ENCODE results near the gene SNCB.

SNCB gene

DNA sequence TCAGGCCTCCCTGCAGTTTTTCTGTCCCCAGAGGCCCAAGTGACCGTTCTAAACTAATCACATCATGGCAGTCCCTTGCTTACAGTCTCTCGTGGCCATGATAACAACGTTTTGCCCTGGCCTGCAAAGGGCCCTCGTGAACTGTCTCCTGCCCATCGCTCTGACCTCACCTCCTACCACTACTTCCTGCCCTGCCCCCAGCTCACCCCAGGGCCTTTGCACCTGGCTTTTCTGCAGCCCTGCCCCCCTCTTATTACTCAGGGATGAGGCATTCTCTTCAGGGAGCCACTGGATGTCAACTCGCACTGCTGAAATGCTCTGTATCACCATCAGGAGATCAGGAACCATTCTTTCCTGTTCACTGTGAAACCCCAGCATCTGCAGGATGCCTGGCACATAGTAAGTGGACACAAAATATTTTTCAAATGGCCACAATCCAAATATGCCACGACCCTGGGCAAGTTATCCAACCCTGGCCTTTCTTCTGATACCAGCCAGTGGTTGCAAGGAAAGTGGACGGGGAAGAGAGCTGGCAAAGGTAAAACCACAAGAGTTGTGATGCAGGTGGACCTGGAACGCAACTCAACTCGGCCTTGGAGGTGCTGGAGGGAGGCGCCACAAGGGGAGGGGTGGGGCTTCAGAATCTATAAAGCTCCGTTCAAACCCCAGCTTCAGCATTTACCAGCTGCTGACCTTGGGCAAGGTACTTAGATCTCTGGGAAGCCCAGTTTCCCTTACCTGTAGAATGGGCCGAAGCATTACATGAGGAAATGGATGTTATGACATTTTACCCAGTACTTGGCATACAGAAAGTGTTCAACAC is 1.7 kb downstream of the SNCB start:
- FAIRE-seq (no peak), DNase-seq (ENCODE audit: extremely low spot score, insufficient read length, low read depth) (no peak)

DNA sequence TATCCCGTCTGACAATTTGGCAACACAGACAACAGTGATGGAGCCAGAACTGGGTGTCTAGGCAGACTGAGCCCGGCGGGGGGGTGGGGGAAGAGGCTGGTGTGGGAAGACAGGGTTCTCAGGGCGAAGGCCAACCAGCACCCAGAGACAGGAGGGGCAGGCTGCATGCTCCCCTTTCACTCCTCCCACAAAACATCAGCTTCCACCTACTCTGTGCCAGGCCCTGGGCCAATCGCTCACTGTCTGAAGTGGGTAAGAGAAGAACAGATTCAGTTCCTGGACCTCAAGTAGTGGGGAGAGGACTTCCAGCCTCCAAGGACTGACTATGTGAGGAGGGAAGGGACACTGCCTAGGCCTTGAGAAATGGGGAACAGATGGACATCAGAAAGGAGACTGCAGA is 2.8 kb downstream of the SNCB start:
- DNase-seq (ENCODE audit: extremely low spot score, insufficient read length, low read depth) (no peak), FAIRE-seq (no peak)

DNA sequence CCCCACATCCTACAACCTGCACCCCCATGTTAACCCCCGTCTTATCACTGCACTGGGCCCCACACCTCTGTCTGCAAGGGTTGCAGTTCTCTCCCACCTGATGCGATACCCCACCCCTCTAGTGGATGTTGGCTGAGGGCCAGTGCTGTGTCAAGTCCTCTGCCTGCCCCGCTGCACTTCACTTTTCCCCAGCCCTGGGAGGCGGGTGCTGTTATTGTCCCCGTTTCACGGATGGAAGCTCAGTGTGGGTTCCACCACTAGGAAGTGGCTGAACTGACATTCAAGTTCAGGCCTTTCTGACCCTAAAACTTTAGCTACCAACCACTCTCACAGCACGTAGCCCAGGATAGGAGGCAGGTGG is 3.5 kb downstream of the SNCB start:
- DNase-seq (ENCODE audit: extremely low spot score, insufficient read length, low read depth) (no peak), FAIRE-seq (no peak)

DNA sequence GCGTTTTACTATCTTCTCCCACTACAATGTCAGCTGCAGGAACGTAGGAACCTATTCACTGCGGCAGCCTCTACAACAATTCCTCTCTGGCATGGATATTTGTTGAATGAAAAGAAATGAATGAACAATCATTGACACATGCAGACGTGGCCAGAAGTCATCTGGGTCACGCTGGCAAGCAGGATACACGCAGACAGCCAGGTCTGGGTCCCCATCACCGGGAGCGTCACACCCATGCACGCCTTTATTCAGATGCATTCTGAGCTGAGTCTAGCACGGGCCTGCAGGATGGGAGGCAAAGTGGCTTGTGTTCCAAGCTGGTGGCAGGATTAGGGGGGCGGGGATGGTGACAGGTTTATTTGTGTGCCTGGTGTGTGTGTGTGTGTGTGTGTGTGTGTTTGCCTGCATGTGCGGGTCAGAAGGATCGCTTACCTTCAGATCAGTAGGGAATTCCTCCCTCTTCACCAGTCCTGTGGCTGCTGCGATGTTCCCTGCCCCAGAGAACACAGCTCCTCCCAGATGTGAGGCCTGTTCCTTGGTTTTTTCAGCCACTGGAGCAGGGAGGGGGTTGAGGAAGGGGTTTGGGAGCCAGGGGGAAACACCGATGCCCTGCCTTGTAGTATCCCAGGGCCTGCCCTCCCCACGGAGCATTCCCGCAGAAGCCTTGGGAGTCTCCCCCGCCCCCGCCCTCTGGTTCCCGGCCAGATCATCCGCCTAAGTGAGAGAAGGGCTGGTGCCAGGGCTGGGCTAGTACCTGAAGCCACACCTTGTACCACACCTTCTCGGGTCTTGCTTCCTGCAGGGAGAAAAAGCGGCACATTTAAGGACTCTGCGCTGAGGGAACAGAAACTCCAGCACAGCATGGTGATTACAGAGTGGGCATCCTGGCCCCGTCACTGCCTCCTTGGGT is 4.1 kb downstream of the SNCB start:
- no peak for DNase-seq (ENCODE audit: extremely low spot score, insufficient read length, low read depth)
- FAIRE-seq: no peak

DNA sequence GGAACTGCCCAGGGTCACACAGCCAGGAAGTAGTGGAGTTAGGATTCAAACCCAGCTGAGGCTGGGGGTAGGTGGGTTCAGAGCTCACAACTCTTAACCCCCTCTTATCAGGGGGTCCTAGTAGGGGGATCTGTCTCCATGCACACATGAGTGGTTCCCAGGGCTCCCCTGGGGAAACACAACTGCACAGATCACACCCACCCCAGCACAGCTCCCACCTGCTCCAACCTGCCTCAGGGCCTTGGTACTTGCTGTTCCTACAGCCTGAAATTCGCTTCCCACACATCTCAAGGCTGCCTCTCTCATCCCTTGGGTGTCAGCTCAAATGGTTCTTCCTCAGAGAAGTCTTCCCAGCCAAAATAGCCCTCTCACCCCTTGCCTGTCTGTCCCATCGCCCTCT is 4.8 kb downstream of the SNCB start:
- DNase-seq (ENCODE audit: extremely low spot score, insufficient read length, low read depth): no peak
- FAIRE-seq: no peak

DNA sequence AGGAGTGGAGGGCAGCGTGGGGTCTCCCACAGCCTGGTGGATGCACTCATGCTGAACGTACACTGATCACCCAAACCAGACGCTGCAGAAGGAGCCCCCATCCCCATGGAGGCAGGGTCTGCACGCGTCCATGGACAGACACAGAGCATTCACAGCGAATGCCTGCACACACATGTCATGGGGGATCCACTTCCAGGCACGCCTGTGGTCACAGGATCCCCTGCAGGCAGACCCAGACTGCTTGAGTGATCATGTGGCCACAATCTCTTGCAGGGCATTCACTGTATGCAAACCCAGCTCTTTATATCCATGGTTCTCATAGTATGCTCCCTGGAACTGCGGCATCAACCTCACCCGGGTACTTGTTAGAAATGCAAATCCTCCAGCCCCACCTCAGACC is 5.4 kb downstream of the SNCB start:
- DNase-seq (ENCODE audit: extremely low spot score, insufficient read length, low read depth): no peak
- FAIRE-seq: no peak

DNA sequence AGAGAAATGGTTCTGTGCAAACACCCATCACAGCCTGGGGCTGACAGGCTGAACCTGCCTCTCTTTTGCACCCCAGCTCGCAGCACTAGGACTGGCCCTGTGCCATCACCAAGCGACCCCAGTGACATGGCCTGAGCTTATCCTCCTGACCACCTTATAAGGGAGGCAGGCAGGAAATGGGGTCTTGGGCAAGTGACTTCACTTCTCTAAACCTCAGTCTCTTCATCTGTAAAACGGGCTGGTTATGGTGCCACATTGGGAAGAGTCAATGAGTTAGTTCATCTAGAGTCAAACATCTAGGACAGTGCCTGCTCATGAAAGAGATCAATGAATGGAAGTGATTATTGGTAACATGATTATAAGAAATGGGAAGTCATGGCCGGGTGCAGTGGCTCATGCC is 6.2 kb downstream of the SNCB start:
- no peak for DNase-seq (ENCODE audit: extremely low spot score, insufficient read length, low read depth)
- FAIRE-seq: no peak

DNA sequence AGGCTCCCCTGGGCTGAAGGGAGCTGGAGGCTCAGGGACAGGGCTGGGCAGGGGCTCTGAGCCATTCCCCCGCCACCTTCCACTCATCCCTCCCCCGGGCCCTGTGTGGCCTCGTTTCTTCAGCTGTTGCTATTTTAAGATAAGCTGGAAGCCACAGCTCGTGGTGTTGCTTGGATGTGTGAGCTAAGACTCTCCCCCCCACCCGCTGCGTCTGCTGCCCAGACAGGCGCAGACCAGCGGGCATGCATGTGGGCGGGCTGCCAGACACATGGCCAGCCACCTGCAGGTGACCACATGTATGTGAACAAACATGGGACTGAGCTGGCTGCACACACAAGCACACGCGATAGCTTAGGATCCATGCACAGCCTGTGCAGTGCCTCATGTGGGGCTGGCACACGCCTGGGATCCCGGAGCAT is 8.7 kb downstream of the SNCB start:
- FAIRE-seq: no peak
- DNase-seq (ENCODE audit: extremely low spot score, insufficient read length, low read depth): no peak

DNA sequence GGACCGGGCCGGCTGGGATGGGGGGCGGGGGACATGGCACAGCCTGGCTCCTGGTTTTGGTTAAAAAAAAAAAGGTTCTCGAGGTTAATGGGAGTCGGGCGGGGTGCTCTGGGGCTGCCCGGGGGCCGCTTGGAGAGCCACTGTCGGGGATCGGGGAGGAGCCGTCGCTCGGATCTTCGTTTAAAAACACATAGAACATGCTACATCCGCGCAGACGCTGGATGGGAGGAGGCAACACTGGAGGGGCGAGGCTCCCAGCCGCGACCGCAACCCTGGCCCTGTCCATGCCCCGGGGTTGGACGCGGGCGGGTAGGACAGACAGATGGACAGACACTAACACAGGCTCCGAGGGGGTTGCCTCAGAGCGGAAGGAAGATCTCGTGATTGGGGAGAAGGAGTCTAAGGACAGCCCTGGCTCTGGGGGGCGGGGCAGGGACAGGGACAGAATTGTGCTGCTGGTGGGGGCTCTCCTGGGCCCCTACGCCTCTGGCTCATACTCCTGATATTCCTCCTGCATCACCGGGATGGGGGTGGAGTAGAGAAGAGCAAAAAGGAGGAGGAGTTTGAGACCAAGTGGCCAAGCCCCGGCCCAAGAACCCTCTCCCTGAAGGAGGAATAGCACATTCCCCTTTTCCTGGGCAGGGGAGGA is 9.9 kb downstream of the SNCB start:
- FAIRE-seq (no peak), DNase-seq (ENCODE audit: extremely low spot score, insufficient read length, low read depth) (no peak)

DNA sequence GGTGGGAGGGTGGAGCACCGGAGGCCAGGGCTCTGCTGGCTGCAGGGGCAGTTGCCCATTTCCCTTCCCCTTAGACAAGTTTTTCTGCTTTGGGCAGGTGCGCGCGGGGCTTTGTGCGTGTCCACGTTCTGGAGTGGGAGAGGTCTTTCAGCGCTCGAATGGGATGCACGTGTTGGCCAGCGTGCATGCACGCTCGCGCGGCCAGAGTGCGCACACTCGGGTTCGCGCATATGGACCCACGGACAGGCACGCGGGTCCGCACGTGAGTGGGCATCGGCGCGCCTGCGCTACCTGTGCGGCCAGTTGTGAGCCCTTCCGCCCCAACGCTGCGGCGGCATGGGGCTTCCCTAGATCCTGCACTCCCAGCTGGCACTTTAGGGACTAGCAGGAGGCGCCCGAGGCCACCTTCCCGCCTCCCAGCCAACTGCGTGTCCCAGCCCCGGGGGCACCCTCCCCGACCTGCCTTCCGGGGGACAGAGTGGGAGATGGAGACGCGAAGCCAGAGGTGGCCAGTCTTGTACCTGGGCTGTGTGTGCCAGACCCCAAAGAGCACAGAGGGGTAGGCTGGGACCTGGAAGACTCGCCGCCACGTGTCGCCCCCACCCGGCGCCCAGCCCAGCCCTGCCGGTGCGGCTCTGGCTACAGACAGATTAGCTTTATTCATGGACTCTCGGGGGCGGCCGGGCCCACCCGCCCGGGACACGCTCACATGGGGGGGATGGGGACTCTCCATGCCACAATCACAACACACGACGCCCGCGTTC is 10.6 kb downstream of the SNCB start:
- no peak for FAIRE-seq
- DNase-seq (ENCODE audit: extremely low spot score, insufficient read length, low read depth): no peak

DNA sequence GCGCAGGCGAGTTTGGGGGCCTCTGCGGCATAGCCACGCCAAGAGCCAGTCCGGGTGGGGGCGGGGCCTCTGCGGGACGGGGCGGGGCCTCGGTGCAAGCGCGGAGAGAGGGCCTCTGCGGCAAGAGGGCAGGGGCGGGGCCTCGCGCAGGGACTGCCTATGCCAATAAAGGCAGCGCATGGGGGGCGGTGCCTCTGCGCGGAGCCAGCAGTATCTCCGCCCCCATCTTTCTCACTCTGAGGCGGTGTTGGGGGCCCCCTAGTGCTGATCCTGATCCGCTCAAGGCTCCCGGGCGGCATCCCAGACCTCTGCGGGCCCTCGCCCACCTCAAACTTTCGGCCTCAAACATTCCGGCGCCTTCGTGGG is 11.1 kb downstream of the SNCB start:
- FAIRE-seq (peak; percentile 46), DNase-seq (ENCODE audit: extremely low spot score, insufficient read length, low read depth) (peak; percentile 70)

DNA sequence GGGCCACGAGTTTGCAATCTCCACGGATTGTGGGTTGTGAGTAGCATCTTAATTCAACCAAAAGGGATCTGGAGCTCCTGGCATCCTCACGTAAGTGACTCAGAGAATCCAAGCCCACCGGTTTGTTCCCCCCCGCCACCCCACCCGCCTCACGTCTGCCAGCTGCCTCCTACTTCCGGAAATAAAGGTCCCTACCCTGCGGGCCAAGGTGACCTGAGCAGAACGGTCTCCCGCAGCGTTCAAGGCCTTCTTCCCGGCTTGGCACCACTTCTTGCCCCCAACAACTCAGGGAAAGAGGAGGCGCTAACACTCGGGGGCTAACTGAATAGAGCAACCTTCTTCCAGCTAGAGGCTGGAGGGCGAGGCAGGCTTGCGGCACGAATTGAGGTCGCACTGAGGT is 11.6 kb downstream of the SNCB start:
- FAIRE-seq: no peak

DNA sequence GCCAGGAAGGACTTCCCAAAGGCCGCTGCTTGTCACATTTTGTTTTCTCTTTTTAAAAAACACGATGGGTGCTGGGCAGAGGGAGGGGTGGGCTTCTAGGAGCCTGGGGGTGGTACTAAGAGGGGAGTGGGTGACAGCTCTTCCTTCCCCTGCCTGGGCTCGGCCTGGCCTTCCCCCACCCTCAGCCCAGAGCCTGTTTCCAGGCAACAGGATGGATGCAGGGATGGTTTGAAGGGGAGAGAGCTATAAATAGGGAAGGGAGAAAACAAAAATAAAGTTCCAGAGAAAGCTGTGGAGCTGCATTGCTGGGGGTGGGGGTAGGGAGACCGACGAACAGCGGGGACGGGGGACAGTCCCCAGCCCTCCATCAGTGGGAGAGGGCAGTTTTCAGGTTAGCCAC is 13.8 kb downstream of the SNCB start:
- no peak for FAIRE-seq
- no peak for DNase-seq (ENCODE audit: extremely low spot score, insufficient read length, low read depth)

More for the DNA sequence above, 11.6 kb downstream of the SNCB start:
- DNase-seq (ENCODE audit: extremely low spot score, insufficient read length, low read depth): no peak

DNA sequence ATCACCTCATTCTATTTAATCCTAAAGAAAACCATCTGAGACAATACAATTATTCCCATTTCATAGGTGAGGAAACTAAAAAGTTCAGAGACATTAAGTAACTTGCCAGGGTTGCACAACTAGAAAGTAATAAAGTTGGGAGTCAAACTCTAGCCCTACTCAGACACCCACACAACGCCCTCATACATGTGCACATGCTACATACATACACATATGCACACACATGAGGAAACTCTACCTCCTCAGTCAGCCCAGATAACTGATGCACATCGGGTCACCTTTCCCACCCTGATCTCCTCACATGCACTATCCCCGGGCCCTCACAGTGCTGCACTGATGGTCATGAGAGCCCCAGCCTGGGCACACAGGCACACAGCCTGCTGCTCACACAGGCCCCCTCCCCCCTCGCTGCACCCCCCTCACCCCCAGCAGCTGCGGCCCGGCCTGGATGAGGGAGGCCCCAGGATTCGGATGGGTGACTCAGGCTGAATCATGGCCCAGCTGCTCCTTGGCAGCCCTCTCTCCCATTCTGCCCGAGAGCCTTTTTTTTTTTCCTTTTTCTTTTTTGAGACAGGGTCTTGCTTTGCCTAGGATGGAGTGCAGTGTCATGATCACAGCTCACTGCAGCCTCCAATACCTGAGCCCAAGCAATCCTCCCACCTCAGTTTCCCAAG is 15.4 kb downstream of the SNCB start:
- FAIRE-seq (no peak), DNase-seq (ENCODE audit: extremely low spot score, insufficient read length, low read depth) (no peak)

DNA sequence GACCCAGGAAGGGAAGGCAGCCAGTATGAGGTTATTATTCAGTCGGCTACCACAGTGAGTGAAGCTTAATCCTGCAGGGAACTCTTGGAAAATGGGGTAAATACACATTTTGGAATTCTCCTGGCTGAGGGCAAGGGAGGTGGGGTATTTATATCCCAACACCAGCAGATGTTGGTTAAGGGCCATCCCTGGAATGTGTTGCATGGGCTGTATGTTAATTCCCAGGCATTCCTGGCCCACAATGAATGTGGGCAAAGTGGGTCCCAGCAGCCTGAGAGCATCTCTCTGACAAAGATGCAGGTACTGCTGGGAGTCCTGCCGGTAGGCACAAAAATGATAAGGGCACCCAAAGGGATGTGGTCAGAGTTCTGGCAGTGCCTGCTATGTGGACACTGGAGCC is 17.5 kb downstream of the SNCB start:
- DNase-seq (ENCODE audit: extremely low spot score, insufficient read length, low read depth) (no peak), FAIRE-seq (no peak)

DNA sequence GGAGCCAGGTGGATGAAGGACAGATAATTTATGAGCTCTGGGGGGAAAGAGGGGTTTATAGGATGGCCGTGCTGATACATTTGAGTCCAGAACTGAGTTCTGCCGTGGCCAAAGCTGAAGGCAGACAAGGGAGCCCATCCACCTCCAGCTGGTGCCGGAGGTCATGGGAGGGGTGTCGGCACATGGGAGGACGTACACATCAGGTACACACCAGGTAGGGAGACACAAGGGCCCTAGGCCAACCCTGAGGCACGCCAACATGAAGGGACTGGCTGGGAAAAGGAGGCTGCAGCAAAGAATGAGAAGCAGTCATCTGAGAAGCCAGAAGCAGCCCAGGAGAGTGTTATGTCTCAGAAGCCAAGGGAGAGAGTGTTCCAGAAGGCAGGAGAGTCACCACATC is 18.3 kb downstream of the SNCB start:
- no peak for DNase-seq (ENCODE audit: extremely low spot score, insufficient read length, low read depth)
- no peak for FAIRE-seq

DNA sequence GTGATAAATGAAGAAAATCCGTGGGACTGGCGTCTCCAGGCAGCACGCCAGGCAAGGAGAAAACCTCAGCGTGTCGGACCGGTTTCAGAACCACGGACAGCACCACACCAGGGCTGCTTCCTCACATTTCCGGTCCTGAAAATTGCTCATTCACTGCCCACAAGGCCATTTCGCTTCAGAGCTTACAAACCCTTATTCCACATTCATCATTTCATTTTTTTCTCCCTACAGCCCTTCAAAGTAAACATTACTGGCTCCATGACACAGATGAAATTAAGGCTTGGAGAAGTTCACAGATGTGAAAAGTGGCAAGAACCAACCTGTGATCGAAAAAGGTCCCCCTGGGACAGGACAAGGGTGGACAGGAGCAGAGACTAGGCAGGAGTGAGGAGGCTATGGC is 18.9 kb downstream of the SNCB start:
- no peak for DNase-seq (ENCODE audit: extremely low spot score, insufficient read length, low read depth)

DNA sequence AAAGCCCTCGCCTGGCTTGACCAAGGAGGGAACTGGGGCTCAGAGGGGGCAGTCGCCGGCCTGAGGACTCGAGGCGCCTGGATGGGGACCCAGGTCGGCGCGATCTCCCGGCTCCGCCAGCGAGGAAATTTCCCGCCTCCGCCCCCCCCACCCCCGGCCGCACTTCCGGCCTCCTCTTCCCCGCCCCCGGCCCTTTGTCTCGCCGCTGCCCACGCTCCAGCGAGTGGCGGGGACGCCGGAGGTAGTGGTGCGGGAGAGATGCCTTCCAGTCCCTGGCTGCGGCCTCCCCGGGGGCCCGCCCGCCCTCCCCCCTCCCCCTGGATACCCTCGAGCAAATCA is 19.9 kb downstream of the SNCB start:
- DNase-seq (ENCODE audit: extremely low spot score, insufficient read length, low read depth) (no peak), FAIRE-seq (no peak)

More for the DNA sequence above, 18.9 kb downstream of the SNCB start:
- no peak for FAIRE-seq

DNA sequence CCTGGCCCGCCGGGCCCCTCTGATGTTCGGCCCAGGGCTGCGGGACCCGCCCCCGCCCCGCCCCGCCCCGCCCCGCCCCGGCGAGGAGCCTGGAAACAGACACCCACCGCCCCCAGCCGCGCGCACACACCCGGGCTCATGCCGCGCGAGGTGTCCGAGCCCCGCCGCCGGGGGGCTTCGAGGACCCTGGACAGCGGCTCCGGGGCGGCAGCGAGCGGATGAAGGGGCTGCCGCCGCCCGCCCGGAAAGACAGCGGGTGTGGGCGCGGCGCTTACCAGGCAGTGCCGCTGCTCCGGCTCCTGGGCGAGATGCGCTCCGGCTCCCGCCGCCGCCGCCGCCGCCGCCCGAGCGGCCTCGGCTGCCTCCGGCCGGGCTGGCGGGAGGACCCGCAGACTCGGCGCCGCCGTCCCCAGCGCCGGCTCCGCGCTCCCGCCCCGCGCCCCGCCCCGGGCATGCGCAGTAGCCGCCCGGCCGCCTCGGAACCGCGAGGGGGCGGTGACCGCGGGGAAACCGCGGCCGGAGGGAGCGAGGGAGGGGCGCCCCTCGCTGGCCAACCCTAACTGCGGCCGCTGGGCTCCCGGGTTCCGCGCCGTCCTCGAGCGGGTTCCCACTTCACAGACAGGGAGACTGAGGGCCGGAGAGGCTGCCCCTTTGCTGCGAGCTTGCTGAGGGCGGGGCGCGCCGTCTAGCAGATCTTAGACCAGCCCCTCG is 20.5 kb downstream of the SNCB start, which contains the start of gene GPRIN1:
GPRIN1 (minus strand) TSS at position 433 of the 711 bp plus-strand sequence. CDS start 10,322 bp downstream, outside the sequence.
- FAIRE-seq: peak; percentile 29
- peak; percentile 89 for DNase-seq (ENCODE audit: extremely low spot score, insufficient read length, low read depth)

All from GM18507 (cell line).